SJCRH30 (cell line): ENCODE results near the gene RBFOX1. TPM values are rescaled to one million over a fixed set of nuclear protein-coding genes. Genes with fewer than 3 reads are reported as not detected.

ENCODE experiments used
- DNase-seq, 2 experiments: peaks; one replicate each; pipeline ENCODE4 v3.0.0-alpha.2; 2015 to 2020
- H3K27ac ChIP-seq: fragments of 250-450 bp; sonication (Bioruptor Pico); 2 replicates; pipeline ENCODE4 v1.5.1; 2020; ENCODE audit warnings: mild to moderate bottlenecking, moderate library complexity
- H3K27me3 ChIP-seq: fragments of 250-450 bp; sonication (Bioruptor Pico); 2 replicates; pipeline ENCODE4 v1.5.1; 2020; ENCODE audit warnings: mild to moderate bottlenecking, moderate library complexity
- H3K36me3 ChIP-seq: fragments of 250-450 bp; sonication (Bioruptor Pico); 2 replicates; pipeline ENCODE4 v1.5.1; 2020; ENCODE audit warnings: mild to moderate bottlenecking, moderate library complexity
- H3K4me1 ChIP-seq: fragments of 250-450 bp; sonication (Bioruptor Pico); 2 replicates; pipeline ENCODE4 v1.5.1; 2020; ENCODE audit warnings: mild to moderate bottlenecking, moderate library complexity
- H3K4me3 ChIP-seq: fragments of 250-450 bp; sonication (Bioruptor Pico); 2 replicates; pipeline ENCODE4 v1.5.1; 2020; ENCODE audit warnings: mild to moderate bottlenecking, moderate library complexity
- H3K9me3 ChIP-seq: fragments of 250-450 bp; sonication (Bioruptor Pico); replicated peaks from 2 replicates; pipeline ENCODE4 v1.5.1; 2020; ENCODE audit warnings: mild to moderate bottlenecking, moderate library complexity
- total RNA-seq: library from RNA; depleted of rRNA; stranded (reverse); fragments of >200 nt; shearing (Covaris generic); gene quantifications from 2 replicates; pipeline ENCODE4 v1.2.3, GENCODE V29; 2014

Gene RBFOX1
- total RNA-seq, 1 experiment from 2014 or later, result 11.6 TPM

DNA sequence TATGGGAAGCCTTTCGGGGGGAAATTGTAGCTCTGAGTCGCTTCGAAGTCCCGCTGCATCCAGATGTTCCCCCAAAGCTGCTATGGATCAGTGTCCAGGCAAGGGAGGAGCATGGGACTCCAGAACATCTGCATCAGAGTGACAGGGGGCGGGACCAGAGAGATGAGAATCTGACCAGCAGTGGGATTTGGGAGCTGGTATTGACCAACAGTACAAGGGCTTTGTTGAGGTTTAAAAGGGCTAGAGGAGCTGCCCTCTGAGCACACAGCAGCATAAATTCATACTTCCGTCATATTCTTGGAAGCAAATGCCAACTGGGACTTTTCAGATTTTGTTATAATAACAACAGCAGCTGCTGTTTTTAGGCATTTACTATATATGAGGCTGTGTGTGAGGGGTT is 10.6 kb downstream of the RBFOX1 start:
- Histone ChIP-seq H3K27ac (peak overlapping the region; percentile 47), H3K36me3 (no peaks in the 10 kb centered on the region), H3K9me3 (no peaks in the 10 kb centered on the region), H3K4me1 (peaks cover 29% of the 10 kb centered on the region), H3K4me3 (no peak overlapping the region), H3K27me3 (no peaks in the 10 kb centered on the region)
- DNase-seq, result peak; percentile 36 to 58

- DNase-seq, result peak; percentile 55 to 63
- H3K36me3 ChIP-seq, result no peaks in the 10 kb centered on the region
Measured at GRCh38 chr16:7344830-7345780, 12.5 kb downstream of the RBFOX1 start.

GRCh38 chr16:7350806-7351205 is 18.2 kb downstream of the RBFOX1 start:
- Histone ChIP-seq H3K4me3 (no peak overlapping the region), H3K9me3 (no peaks in the 10 kb centered on the region), H3K36me3 (peaks cover 3% of the 10 kb centered on the region; the same call in 1 of the 2 replicates), H3K27me3 (no peaks in the 10 kb centered on the region), H3K27ac (peak overlapping the region; percentile 97), H3K4me1 (peaks cover 40% of the 10 kb centered on the region)
- DNase-seq, result peak in 1 of 2 experiments; percentile 36

More at GRCh38 chr16:7344830-7345780, 12.5 kb downstream of the RBFOX1 start:
- Histone ChIP-seq H3K4me1 (peaks cover 35% of the 10 kb centered on the region), H3K27ac (peak overlapping the region; percentile 35), H3K27me3 (no peaks in the 10 kb centered on the region), H3K9me3 (no peaks in the 10 kb centered on the region), H3K4me3 (no peak overlapping the region)

- H3K4me1 ChIP-seq, result peaks cover 40% of the 10 kb centered on the region
- H3K27me3 ChIP-seq, result no peaks in the 10 kb centered on the region
- H3K27ac ChIP-seq, result peak overlapping the region; percentile 97
- DNase-seq, result peak; percentile 93 to 98
- H3K36me3 ChIP-seq, result peaks cover 3% of the 10 kb centered on the region; the same call in 1 of the 2 replicates
- no peaks in the 10 kb centered on the region for H3K9me3 ChIP-seq
- peak overlapping the region; percentile 4 for H3K4me3 ChIP-seq
Measured at GRCh38 chr16:7351610-7352510, 19.2 kb downstream of the RBFOX1 start.

DNA sequence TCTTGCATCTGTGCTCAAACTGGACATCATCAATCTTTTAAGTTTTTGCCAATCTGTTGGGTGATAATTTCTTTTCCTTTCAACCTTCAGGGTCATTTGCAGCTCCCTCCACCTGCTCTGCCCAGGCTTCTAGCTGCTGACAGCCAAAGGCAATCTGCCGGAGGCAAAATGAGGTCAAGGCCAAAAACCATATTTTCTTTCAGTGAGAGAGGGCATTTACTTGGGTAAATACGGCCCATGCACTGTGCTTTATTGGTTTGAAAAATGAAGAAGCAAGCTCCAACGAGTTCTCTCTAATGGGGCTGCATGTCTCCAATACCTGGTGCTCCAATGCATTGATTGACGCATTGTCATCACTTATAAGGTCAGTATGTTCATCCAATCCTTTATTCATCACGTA is 23.1 kb downstream of the RBFOX1 start:
- no peak for DNase-seq
- H3K27ac ChIP-seq, result no peak overlapping the region
- H3K9me3 ChIP-seq, result no peaks in the 10 kb centered on the region
- peaks cover 27% of the 10 kb centered on the region for H3K4me1 ChIP-seq
- H3K27me3 ChIP-seq, result no peaks in the 10 kb centered on the region
- peaks cover 3% of the 10 kb centered on the region; the same call in 1 of the 2 replicates for H3K36me3 ChIP-seq
- no peak overlapping the region for H3K4me3 ChIP-seq

DNA sequence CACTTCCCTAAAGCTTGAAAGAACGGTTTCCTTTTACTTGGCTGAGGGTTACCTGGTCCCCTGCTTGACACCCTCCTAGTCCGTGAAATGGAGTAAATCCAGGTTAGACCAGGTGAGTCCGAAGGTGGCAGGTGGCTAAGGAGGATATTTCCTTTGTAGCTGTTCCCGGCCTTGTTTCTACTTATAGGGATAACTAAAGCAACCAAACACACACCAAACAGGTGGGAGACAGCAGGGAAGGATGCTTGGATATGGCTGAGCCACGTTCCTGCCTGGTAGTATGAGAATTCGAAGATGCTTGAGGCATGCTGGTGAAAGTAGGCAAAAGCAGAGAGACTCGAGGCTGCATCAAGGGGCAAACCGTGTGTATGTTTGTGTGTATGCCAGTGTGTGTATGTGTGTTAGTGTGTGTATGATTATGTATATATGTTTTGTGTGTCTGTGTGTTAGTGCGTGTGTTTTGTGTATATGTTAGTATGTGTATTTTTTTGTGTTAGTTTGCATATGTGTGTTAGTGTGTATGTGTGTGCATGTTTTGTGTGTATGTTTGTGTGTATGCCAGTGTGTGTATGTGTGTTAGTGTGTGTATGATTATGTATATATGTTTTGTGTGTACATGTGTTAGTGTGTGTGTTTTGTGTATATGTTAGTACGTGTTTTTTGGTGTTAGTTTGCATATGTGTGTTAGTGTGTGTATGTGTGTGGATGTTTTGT is 28.9 kb downstream of the RBFOX1 start:
- no peak overlapping the region for H3K27ac ChIP-seq
- H3K9me3 ChIP-seq, result no peaks in the 10 kb centered on the region
- no peak for DNase-seq
- no peak overlapping the region for H3K4me3 ChIP-seq
- H3K27me3 ChIP-seq, result no peaks in the 10 kb centered on the region
- H3K4me1 ChIP-seq, result peaks cover 16% of the 10 kb centered on the region
- no peaks in the 10 kb centered on the region for H3K36me3 ChIP-seq

DNA sequence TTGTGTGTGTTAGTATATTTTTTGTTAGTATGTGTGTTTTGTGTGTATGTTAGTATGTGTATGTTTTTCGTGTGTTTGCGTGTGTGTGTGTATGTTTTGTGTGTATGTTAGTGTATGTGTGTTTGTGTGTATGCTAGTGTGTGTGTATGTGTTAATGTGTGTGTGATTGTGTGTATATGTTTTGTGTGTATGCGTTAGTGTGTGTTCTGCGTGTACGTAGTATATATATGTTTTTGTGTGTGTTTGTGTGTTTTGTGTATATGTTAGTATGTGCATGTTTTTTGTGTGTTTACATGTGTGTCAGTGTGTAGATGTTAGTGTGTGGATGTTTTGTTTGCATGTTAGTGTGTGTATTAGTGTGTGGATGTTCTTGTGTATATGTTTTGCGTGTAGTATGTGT is 29.6 kb downstream of the RBFOX1 start:
- no peaks in the 10 kb centered on the region for H3K36me3 ChIP-seq
- no peak for DNase-seq
- no peak overlapping the region for H3K27ac ChIP-seq
- no peak overlapping the region for H3K4me3 ChIP-seq
- peaks cover 16% of the 10 kb centered on the region for H3K4me1 ChIP-seq
- no peaks in the 10 kb centered on the region for H3K27me3 ChIP-seq
- no peaks in the 10 kb centered on the region for H3K9me3 ChIP-seq

DNA sequence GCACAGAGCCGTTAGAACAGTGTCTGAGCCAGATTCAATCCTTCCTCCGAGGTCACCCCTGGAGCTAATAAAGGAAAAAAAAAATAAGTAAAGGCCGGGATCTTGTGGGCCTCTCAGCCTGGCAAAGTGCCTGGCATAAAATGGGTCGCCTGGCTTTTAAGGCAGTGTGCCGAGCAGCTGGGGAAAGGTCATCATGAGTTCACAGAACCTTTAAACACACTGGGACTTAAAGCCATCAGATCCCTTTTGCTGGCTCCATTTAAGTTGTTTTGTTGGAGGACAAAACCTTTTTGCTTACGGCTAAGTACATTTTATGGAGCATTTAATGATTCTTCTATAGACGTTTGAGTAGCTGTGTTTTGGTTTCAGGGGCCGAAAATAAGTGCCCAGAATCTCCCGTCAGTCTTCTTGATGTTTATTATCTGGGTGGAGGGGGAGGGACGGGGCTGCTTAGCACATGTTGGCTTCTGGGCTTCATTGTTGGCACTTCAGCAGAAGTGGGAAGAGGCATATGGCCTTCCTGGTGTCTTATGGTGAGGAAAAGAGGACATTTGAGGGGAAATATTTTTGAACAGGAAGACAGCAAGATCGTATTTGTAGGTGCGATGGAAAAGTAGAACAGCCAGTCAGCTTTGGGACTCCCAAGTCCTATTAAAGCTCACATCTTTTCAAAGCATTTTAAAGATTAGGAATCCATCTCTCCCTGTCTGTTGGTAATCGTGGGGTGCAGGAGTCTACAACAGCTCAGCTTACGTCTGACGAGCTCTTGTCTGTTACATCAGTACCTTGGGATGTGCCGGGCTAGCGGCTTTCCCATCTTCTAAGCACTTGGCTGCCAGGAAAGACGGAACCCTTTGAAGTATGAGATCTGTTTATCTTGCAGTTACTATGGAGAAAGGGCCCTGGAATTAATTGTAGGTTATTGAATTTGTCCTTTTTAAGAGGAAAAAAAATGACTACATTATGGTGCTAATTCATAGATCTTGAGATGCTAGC is 31.1 kb downstream of the RBFOX1 start:
- H3K4me1 ChIP-seq, result peaks cover 16% of the 10 kb centered on the region
- no peaks in the 10 kb centered on the region for H3K36me3 ChIP-seq
- H3K27me3 ChIP-seq, result no peaks in the 10 kb centered on the region
- peak overlapping the region; percentile 69 for H3K27ac ChIP-seq
- peak overlapping the region; percentile 32 for H3K4me3 ChIP-seq
- peak; percentile 33 to 64 for DNase-seq
- no peaks in the 10 kb centered on the region for H3K9me3 ChIP-seq

DNA sequence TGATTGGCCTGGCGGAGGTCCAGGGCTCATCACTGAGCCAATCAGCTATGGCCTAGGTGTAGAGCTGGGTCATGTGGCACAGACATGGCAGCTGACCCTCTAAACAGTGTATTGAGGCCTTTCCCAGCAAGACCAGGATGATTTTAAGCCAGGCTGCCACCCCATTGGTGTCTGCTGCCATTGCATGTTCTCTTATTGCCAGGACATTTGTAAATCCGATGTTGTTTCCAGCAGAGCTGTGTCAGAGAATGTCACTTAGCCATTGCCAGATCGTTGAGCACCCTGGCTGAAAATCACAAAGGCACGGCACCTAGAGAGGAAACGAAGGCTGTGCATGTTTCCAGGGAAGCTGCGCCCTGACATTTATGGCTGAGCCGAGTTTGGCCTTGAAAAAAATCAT is 33.4 kb downstream of the RBFOX1 start:
- Histone ChIP-seq H3K27me3 (no peaks in the 10 kb centered on the region), H3K27ac (no peak overlapping the region), H3K9me3 (no peaks in the 10 kb centered on the region), H3K4me1 (peaks cover 16% of the 10 kb centered on the region), H3K36me3 (no peaks in the 10 kb centered on the region), H3K4me3 (no peak overlapping the region)
- DNase-seq, result no peak

DNA sequence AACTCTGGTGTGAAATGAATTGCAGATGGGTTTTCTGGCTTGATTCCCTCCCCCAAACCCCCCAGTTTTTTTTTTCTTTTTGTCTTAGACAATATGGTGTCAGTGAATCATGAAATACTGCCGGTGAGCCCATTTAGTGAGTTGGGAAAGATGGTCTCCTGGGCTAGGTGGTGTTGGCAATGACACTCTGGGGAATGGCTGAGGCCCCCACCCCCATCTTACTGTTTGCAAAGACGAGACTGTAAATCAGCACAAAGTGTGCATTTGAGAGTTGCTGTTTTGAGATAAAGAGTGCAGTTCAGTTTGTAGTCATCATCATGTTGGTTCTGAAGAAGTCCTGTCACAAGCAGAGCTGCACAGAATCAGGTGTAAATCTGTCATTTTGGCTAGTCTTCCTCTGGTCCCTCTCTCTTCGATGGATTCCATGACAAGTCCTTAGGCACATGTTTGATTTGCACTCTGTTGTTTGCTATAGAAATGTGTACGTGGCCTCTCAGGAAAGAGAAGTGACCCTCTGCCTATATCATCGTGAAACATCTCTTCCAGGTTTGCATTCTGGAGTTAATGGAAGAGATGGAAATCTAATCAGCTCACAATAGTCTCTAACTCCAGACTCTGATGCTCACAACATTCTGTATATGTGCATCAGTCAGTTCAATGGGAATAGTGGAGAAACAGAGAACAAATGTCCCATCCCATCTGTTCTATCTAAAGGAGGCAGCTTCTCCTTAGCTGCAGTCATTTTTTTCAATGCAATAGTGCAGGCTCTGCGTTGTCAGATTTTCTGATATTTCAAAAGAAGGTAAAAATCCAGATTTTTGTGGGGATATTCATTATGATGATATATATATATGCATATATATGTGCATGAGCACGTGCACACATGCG is 34.6 kb downstream of the RBFOX1 start:
- H3K27me3 ChIP-seq, result no peaks in the 10 kb centered on the region
- no peaks in the 10 kb centered on the region for H3K36me3 ChIP-seq
- no peak for DNase-seq
- H3K27ac ChIP-seq, result no peak overlapping the region
- H3K4me1 ChIP-seq, result peaks cover 16% of the 10 kb centered on the region
- no peak overlapping the region for H3K4me3 ChIP-seq
- no peaks in the 10 kb centered on the region for H3K9me3 ChIP-seq

DNA sequence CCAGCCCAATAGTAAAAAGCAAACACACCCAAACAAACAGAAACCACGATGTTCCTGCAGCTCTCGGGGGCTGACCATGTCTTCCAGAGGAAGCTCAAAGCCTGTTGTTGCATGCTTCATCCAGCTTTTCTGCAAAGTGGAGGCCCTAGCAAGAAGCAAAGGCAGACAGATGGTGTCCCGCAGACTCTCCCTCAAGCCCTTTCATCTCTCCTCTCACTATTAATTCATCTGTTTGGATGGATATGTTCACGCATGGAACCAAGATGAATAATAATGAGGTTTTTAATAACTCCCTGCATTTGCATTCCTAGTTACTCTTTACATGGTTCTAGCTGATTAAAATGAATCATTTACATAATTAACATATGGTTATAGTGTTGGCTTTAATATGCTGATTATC is 36.6 kb downstream of the RBFOX1 start:
- no peaks in the 10 kb centered on the region for H3K9me3 ChIP-seq
- H3K4me1 ChIP-seq, result peaks cover under 1% of the 10 kb centered on the region
- H3K4me3 ChIP-seq, result no peak overlapping the region
- no peak overlapping the region for H3K27ac ChIP-seq
- no peaks in the 10 kb centered on the region for H3K36me3 ChIP-seq
- H3K27me3 ChIP-seq, result no peaks in the 10 kb centered on the region
- no peak for DNase-seq

- Histone ChIP-seq H3K36me3 (no peaks in the 10 kb centered on the region), H3K4me3 (no peak overlapping the region), H3K27me3 (no peaks in the 10 kb centered on the region), H3K4me1 (no peaks in the 10 kb centered on the region), H3K9me3 (no peaks in the 10 kb centered on the region), H3K27ac (no peak overlapping the region)
- DNase-seq, result no peak
Measured at GRCh38 chr16:7372095-7372494, 39.5 kb downstream of the RBFOX1 start.

DNA sequence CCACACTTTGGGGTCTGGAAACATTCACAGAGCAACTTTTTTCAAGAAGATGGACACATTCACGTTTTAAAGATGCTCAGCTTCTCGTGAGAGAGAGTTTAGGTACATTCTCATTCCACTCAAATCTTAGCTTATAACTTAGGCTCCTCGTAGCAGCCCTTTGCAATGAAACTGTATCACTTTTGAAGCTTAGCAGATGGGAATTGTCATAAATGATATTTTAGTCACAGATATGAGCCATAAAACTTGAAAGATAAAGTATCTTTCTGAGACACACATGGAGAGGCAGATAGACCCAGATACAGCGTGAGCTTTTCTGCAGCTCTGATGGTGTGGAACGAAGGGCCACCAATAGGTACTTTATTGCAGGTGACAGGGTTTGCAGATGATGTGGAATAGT is 41.1 kb downstream of the RBFOX1 start:
- Histone ChIP-seq H3K9me3 (no peaks in the 10 kb centered on the region), H3K4me1 (no peaks in the 10 kb centered on the region), H3K27me3 (no peaks in the 10 kb centered on the region), H3K27ac (no peak overlapping the region), H3K4me3 (no peak overlapping the region), H3K36me3 (no peaks in the 10 kb centered on the region)
- DNase-seq, result no peak
